HepG2 (cell line): ENCODE measurements around the gene SLC15A3. TPM values are rescaled to one million over a fixed set of nuclear protein-coding genes. Genes with fewer than 3 reads are reported as not detected.

ENCODE experiments used
- BCLAF1 ChIP-seq: fragments of 450-650 bp; IDR thresholded peaks from 2 replicates; pipeline ENCODE4 v1.6.1; 2017; ENCODE audit warnings: mild to moderate bottlenecking
- CC2D1A ChIP-seq: sonication (generic); formaldehyde crosslinking; IDR thresholded peaks from 2 replicates; pipeline ENCODE4 v1.8.1; 2023; ENCODE audit warnings: mild to moderate bottlenecking, missing genetic modification reagents
- HHEX ChIP-seq: IDR thresholded peaks from 2 replicates; pipeline ENCODE4 v1.6.1; 2016; ENCODE audit warnings: control low read depth
- IKZF5 ChIP-seq: IDR thresholded peaks from 2 replicates; pipeline ENCODE4 v1.6.1; 2018; ENCODE audit warnings: missing genetic modification reagents, mild to moderate bottlenecking, missing compliant biosample characterization
- JARID2 ChIP-seq: sonication (generic); formaldehyde crosslinking; IDR thresholded peaks from 2 replicates; pipeline ENCODE4 v1.8.1; 2023; ENCODE audit warnings: missing genetic modification reagents, inconsistent platforms; ENCODE audit not compliant: insufficient replicate concordance
- JUND ChIP-seq: sonication (generic); formaldehyde crosslinking; IDR thresholded peaks from 2 replicates; pipeline ENCODE4 v1.8.0; 2022; ENCODE audit warnings: mild to moderate bottlenecking, missing genetic modification reagents
- MAFF ChIP-seq: IDR thresholded peaks from 2 replicates; pipeline ENCODE4 v1.6.1; 2011; ENCODE audit warnings: low read depth, low read length, improper control_type of control experiment
- MAZ ChIP-seq, 2 experiments: sonication (generic) in 1 of 2; formaldehyde crosslinking in 1 of 2; IDR thresholded peaks; 2 replicates each; pipeline versions ENCODE4 v1.5.0 to v1.6.1; 2012 to 2020; ENCODE audit warnings: low read depth in 2 of 2, mild to moderate bottlenecking in 2 of 2, borderline replicate concordance in 1 of 2, improper control_type of control experiment in 1 of 2, low read length in 1 of 2, missing genetic modification reagents in 1 of 2, moderate library complexity in 1 of 2
- MLLT10 ChIP-seq: sonication (generic); formaldehyde crosslinking; IDR thresholded peaks from 2 replicates; pipeline ENCODE4 v1.4.0; 2020; ENCODE audit warnings: missing genetic modification reagents
- MTA1 ChIP-seq: sonication (generic); formaldehyde crosslinking; IDR thresholded peaks from 2 replicates; pipeline ENCODE4 v1.4.0; 2020; ENCODE audit warnings: missing genetic modification reagents, mild to moderate bottlenecking, borderline replicate concordance
- NCOA2 ChIP-seq: sonication (generic); formaldehyde crosslinking; IDR thresholded peaks from 2 replicates; pipeline ENCODE4 v1.8.0; 2022; ENCODE audit warnings: inconsistent platforms
- NCOR1 ChIP-seq: fragments of 200-600 bp; sonication (generic); IDR thresholded peaks from 2 replicates; pipeline ENCODE4 v1.7.0; 2017; ENCODE audit warnings: antibody characterized with exemption, low read length, borderline replicate concordance
- RARA ChIP-seq: IDR thresholded peaks from 2 replicates; pipeline ENCODE4 v1.6.1; 2016; ENCODE audit warnings: missing genetic modification reagents, missing compliant biosample characterization
- SRSF4 ChIP-seq: fragments of 200-400 bp; formaldehyde crosslinking; IDR thresholded peaks from one replicate; pipeline ENCODE4 v1.6.1; 2018; ENCODE audit warnings: mild to moderate bottlenecking, low read depth, low read length, moderate library complexity; ENCODE audit not compliant: poor library complexity, severe bottlenecking
- TBX3 ChIP-seq: fragments of 450-650 bp; IDR thresholded peaks from 2 replicates; pipeline ENCODE4 v1.6.1; 2017; ENCODE audit warnings: antibody characterized with exemption, mild to moderate bottlenecking, inconsistent platforms, borderline replicate concordance
- THRA ChIP-seq: sonication (generic); formaldehyde crosslinking; IDR thresholded peaks from 2 replicates; pipeline ENCODE4 v1.4.0; 2020; ENCODE audit warnings: missing genetic modification reagents, borderline replicate concordance
- XRCC5 ChIP-seq: fragments of 200-400 bp; formaldehyde crosslinking; optimal IDR thresholded peaks from 2 replicates; pipeline ENCODE3; 2017; ENCODE audit warnings: mild to moderate bottlenecking, low read length
- ZMYM3 ChIP-seq: sonication (generic); formaldehyde crosslinking; IDR thresholded peaks from 2 replicates; pipeline ENCODE4 v1.5.1; 2020; ENCODE audit warnings: mild to moderate bottlenecking, missing genetic modification reagents
- ZNF30 ChIP-seq: sonication (generic); formaldehyde crosslinking; IDR thresholded peaks from 2 replicates; pipeline ENCODE4 v1.5.0; 2020; ENCODE audit warnings: mild to moderate bottlenecking, missing genetic modification reagents
- ZNF326 ChIP-seq: sonication (generic); formaldehyde crosslinking; IDR thresholded peaks from 2 replicates; pipeline ENCODE4 v1.4.0; 2020; ENCODE audit warnings: missing genetic modification reagents, borderline replicate concordance
- ZNF329 ChIP-seq: sonication (generic); formaldehyde crosslinking; IDR thresholded peaks from 2 replicates; pipeline ENCODE4 v1.9.0; 2021; ENCODE audit warnings: low read depth, mild to moderate bottlenecking, missing genetic modification reagents
- ZNF446 ChIP-seq: sonication (generic); formaldehyde crosslinking; IDR thresholded peaks from 2 replicates; pipeline ENCODE4 v1.5.0; 2020; ENCODE audit warnings: mild to moderate bottlenecking, missing genetic modification reagents
- ZNF501 ChIP-seq: sonication (generic); formaldehyde crosslinking; IDR thresholded peaks from 2 replicates; pipeline ENCODE4 v1.5.1; 2020; ENCODE audit warnings: mild to moderate bottlenecking, moderate library complexity, missing genetic modification reagents
- ZNF530 ChIP-seq: sonication (generic); formaldehyde crosslinking; IDR thresholded peaks from 2 replicates; pipeline ENCODE4 v1.5.0; 2020; ENCODE audit warnings: low read depth, mild to moderate bottlenecking, missing genetic modification reagents
- polyA plus RNA-seq, 8 experiments: library from polyadenylated mRNA; depleted of rRNA in 3 of 8; stranded (reverse) in 7 of 8; unstranded in 1 of 8; fragments of >200 nt; fragmentation: Illumina TruSeq in 4 of 8; extraction: Trizol in 4 of 8; gene quantifications; 2 replicates each; pipeline versions ENCODE4 v1.2.1 to v1.2.3, GENCODE V29; 2011 to 2016; ENCODE audit warnings: low read depth in 4 of 8, missing spikeins in 1 of 8, mixed read lengths in 1 of 8; ENCODE audit not compliant: insufficient read depth in 1 of 8
- total RNA-seq, 5 experiments: library from RNA; depleted of rRNA; stranded (reverse); fragments of >200 nt; fragmentation: Illumina TruSeq; extraction: Trizol; gene quantifications; 2 replicates each; pipeline ENCODE4 v1.2.3, GENCODE V29; 2016; ENCODE audit warnings: low read depth in 1 of 5

The SLC15A3 gene
- total and polyA plus RNA-seq, 2 of the 13 experiments (the other 11 are each of a cell fraction or from before 2014, with no cell fraction given), result 0.45 to 0.77 TPM

GRCh38 chr11:60906132-60906972 is 45.6 kb downstream of the SLC15A3 start, which contains the start of gene PRPF19 (continued):
- TF ChIP-seq THRA, result no peak
- no peak for TF ChIP-seq ZNF326 (CRISPR knock-in tag)
- TF ChIP-seq MAFF, result no peak
- TF ChIP-seq SRSF4, result no peak
- TF ChIP-seq IKZF5, result no peak
- TF ChIP-seq ZNF446 (CRISPR knock-in tag), result peak; percentile 13; the same call in 1 of the 2 replicates
- TF ChIP-seq TBX3, result no peak
- TF ChIP-seq XRCC5, result peak; percentile 58
- no peak for TF ChIP-seq NCOR1
- no peak for TF ChIP-seq HHEX (CRISPR knock-in tag)
- no peak for TF ChIP-seq ZNF530 (CRISPR knock-in tag)
- TF ChIP-seq NCOA2 (CRISPR knock-in tag), result peak; percentile 38; the same call in 1 of the 2 replicates
- TF ChIP-seq JUND (CRISPR knock-in tag), result no peak
- peak; percentile 76; the same call in 1 of the 2 replicates for TF ChIP-seq MTA1 (CRISPR knock-in tag)
- no peak for TF ChIP-seq MAZ (IDR thresholded peaks at IDR 0.05; ENCODE audit: borderline replicate concordance, low read depth, low read length)
- peak; percentile 90 for TF ChIP-seq MAZ (CRISPR knock-in tag; IDR thresholded peaks at IDR 0.05; ENCODE audit: low read depth)
- TF ChIP-seq ZNF329 (CRISPR knock-in tag), result 0 out of 2 replicates have a peak, but pooled peaks have one; percentile 56
- TF ChIP-seq MLLT10 (CRISPR knock-in tag), result no peak
- TF ChIP-seq JARID2, result peak; percentile 42
- peak; percentile 84 for TF ChIP-seq ZNF501 (CRISPR knock-in tag)
- TF ChIP-seq RARA (CRISPR knock-in tag), result 0 out of 2 replicates have a peak, but pooled peaks have one; percentile 10
- TF ChIP-seq ZMYM3 (CRISPR knock-in tag), result no peak
- TF ChIP-seq CC2D1A (CRISPR knock-in tag), result no peak
- TF ChIP-seq ZNF30 (CRISPR knock-in tag), result no peak
- no peak for TF ChIP-seq BCLAF1
